Mammary epithelial cell (primary cell): ENCODE measurements around the gene NR3C2.

ENCODE experiments used
- CTCF ChIP-seq, 2 donors: IDR thresholded peaks in 1 of 2; conservative IDR thresholded peaks in 1 of 2; 2 replicates each; pipeline ENCODE4 v1.5.1; 2011 to 2012; ENCODE audit warnings: inconsistent platforms in 2 of 2, low read length in 2 of 2, mild to moderate bottlenecking in 2 of 2, control low read depth in 1 of 2, low read depth in 1 of 2; ENCODE audit not compliant: insufficient read depth in 1 of 2; ENCODE audit errors: extremely low read depth in 1 of 2
- EZH2 ChIP-seq: IDR thresholded peaks from 2 replicates; pipeline ENCODE4 v1.6.1; 2012; ENCODE audit warnings: low read length, inconsistent platforms, borderline replicate concordance

GRCh38 chr4:148076964-148077363 is 365.2 kb downstream of the NR3C2 start:
- TF ChIP-seq CTCF (conservative IDR thresholded peaks at IDR 0.05 in 1 of 2, IDR thresholded peaks at IDR 0.05 in 1 of 2; ENCODE audit: extremely low read depth in 1 of 2, insufficient read depth in 1 of 2, low read depth in 1 of 2, low read length in 2 of 2), result no peak
- TF ChIP-seq EZH2, result no peak
